ENCODE results near the gene GPR85. TPM values are rescaled to one million over a fixed set of nuclear protein-coding genes. Genes with fewer than 3 reads are reported as not detected.
A peak's percentile ranks its signal among the peaks of the same experiment; 100 is the strongest.
"Not testable (repeated sequence)": the region's sequence is repeated elsewhere in the genome, so short reads cannot be mapped to it uniquely, and the experiment has no call there.

The GPR85 gene
- total RNA-seq, 1 donor from 2014 or later = 2.9 TPM

GRCh38 chr7:113078331-113078730 is 8.3 kb downstream of the GPR85 start:
- no peak for ATAC-seq
- no peak overlapping the region for H3K27ac ChIP-seq
- no peak for TF ChIP-seq CTCF (IDR thresholded peaks at IDR 0.05)
- H3K9me3 ChIP-seq = no peaks in the 10 kb centered on the region
- no peaks in the 10 kb centered on the region for H3K4me1 ChIP-seq
- no peaks in the 10 kb centered on the region for H3K36me3 ChIP-seq
- intact Hi-C loops (cut with DNase I) = no loop called here
- H3K4me3 ChIP-seq = no peak overlapping the region
- H3K27me3 ChIP-seq = no peaks in the 10 kb centered on the region
- DNase-seq = no peak

- no peaks in the 10 kb centered on the region for H3K9me3 ChIP-seq
- ATAC-seq (no peak), DNase-seq (no peak)
- H3K27me3 ChIP-seq = no peaks in the 10 kb centered on the region
- intact Hi-C loops (cut with DNase I) = no loop called here
- no peaks in the 10 kb centered on the region for H3K4me1 ChIP-seq
- no peak overlapping the region for H3K27ac ChIP-seq
- no peak for TF ChIP-seq CTCF (IDR thresholded peaks at IDR 0.05)
- H3K4me3 ChIP-seq = no peak overlapping the region
- H3K36me3 ChIP-seq = no peaks in the 10 kb centered on the region
Measured at GRCh38 chr7:113076703-113077102, 9.9 kb downstream of the GPR85 start.

- peak; percentile 82 for ATAC-seq
- Histone ChIP-seq H3K4me1 (no peaks in the 10 kb centered on the region), H3K4me3 (no peak overlapping the region), H3K9me3 (no peaks in the 10 kb centered on the region), H3K36me3 (no peaks in the 10 kb centered on the region), H3K27me3 (no peaks in the 10 kb centered on the region), H3K27ac (no peak overlapping the region)
- intact Hi-C loops (cut with DNase I) = no loop called here
- no peak for DNase-seq
- TF ChIP-seq CTCF (IDR thresholded peaks at IDR 0.05) = no peak
Measured at GRCh38 chr7:113071465-113071864, 15.2 kb downstream of the GPR85 start.

GRCh38 chr7:113062499-113062898 is 24.1 kb downstream of the GPR85 start:
- DNase-seq (no peak), ATAC-seq (no peak)
- H3K27me3 ChIP-seq = no peaks in the 10 kb centered on the region
- no peaks in the 10 kb centered on the region for H3K9me3 ChIP-seq
- H3K27ac ChIP-seq = no peak overlapping the region
- no peak for TF ChIP-seq CTCF (IDR thresholded peaks at IDR 0.05)
- intact Hi-C loops (cut with DNase I) = no loop called here
- H3K4me1 ChIP-seq = no peaks in the 10 kb centered on the region
- H3K36me3 ChIP-seq = no peaks in the 10 kb centered on the region
- H3K4me3 ChIP-seq = no peak overlapping the region

GRCh38 chr7:113060100-113060499 is 26.5 kb downstream of the GPR85 start:
- DNase-seq = no peak
- H3K9me3 ChIP-seq = no peaks in the 10 kb centered on the region
- H3K4me3 ChIP-seq = no peak overlapping the region
- H3K4me1 ChIP-seq = no peaks in the 10 kb centered on the region
- TF ChIP-seq CTCF (IDR thresholded peaks at IDR 0.05) = no peak
- H3K27ac ChIP-seq = no peak overlapping the region
- no peak for ATAC-seq
- no peaks in the 10 kb centered on the region for H3K27me3 ChIP-seq
- intact Hi-C loops (cut with DNase I) = no loop called here
- no peaks in the 10 kb centered on the region for H3K36me3 ChIP-seq

- DNase-seq (no peak), ATAC-seq (no peak)
- Histone ChIP-seq H3K27ac (no peak overlapping the region), H3K4me1 (no peaks in the 10 kb centered on the region), H3K36me3 (no peaks in the 10 kb centered on the region), H3K9me3 (no peaks in the 10 kb centered on the region), H3K4me3 (no peak overlapping the region), H3K27me3 (no peaks in the 10 kb centered on the region)
- no peak for TF ChIP-seq CTCF (IDR thresholded peaks at IDR 0.05)
- intact Hi-C loops (cut with DNase I) = no loop called here
Measured at GRCh38 chr7:113054938-113055337, 31.7 kb downstream of the GPR85 start.

- H3K27me3 ChIP-seq; H3K9me3 ChIP-seq; H3K4me3 ChIP-seq; DNase-seq; H3K4me1 ChIP-seq; H3K36me3 ChIP-seq; H3K27ac ChIP-seq; intact Hi-C loops (cut with DNase I); ATAC-seq: not testable (repeated sequence)
Measured at GRCh38 chr7:113054272-113054671, 32.4 kb downstream of the GPR85 start.

- H3K36me3 ChIP-seq; H3K27me3 ChIP-seq; H3K27ac ChIP-seq; H3K9me3 ChIP-seq; intact Hi-C loops (cut with DNase I); H3K4me3 ChIP-seq; H3K4me1 ChIP-seq; DNase-seq; ATAC-seq: not testable (repeated sequence)
Measured at GRCh38 chr7:113049221-113049620, 37.4 kb downstream of the GPR85 start.

Data from upper lobe of right lung (tissue), 1 donor.